HepG2 (cell line): ENCODE measurements around the gene CBFA2T2. TPM values are rescaled to one million over a fixed set of nuclear protein-coding genes. Genes with fewer than 3 reads are reported as not detected.
A peak's percentile ranks its signal among the peaks of the same experiment; 100 is the strongest.

Experiments used
- ATAD3A ChIP-seq: sonication (generic); formaldehyde crosslinking; IDR thresholded peaks from 2 replicates; pipeline ENCODE4 v1.4.0; 2020; ENCODE audit warnings: missing genetic modification reagents
- CREBL2 ChIP-seq: sonication (generic); formaldehyde crosslinking; IDR thresholded peaks from 2 replicates; pipeline ENCODE4 v1.8.1; 2023; ENCODE audit warnings: missing genetic modification reagents, mild to moderate bottlenecking, borderline replicate concordance
- FLYWCH1 ChIP-seq: sonication (generic); formaldehyde crosslinking; IDR thresholded peaks from 2 replicates; pipeline ENCODE4 v1.8.1; 2023; ENCODE audit warnings: mild to moderate bottlenecking, missing genetic modification reagents
- GATAD2A ChIP-seq: IDR thresholded peaks from 2 replicates; pipeline ENCODE4 v1.6.1; 2016
- HCFC1 ChIP-seq: fragments of 150-350 bp; IDR thresholded peaks from 2 replicates; pipeline ENCODE4 v1.6.1; 2014; ENCODE audit warnings: low read depth, low read length
- KDM3A ChIP-seq: IDR thresholded peaks from 2 replicates; pipeline ENCODE4 v1.6.1; 2018; ENCODE audit warnings: low read depth, missing compliant biosample characterization
- KDM4B ChIP-seq: sonication (generic); formaldehyde crosslinking; IDR thresholded peaks from 2 replicates; pipeline ENCODE4 v1.4.0; 2020; ENCODE audit warnings: missing genetic modification reagents
- KLF13 ChIP-seq: sonication (generic); formaldehyde crosslinking; IDR thresholded peaks from 2 replicates; pipeline ENCODE4 v1.4.0; 2020; ENCODE audit warnings: mild to moderate bottlenecking, missing genetic modification reagents
- NR2F6 ChIP-seq, 2 experiments: IDR thresholded peaks; 2 replicates each; pipeline ENCODE4 v1.6.1; 2016; ENCODE audit warnings: antibody characterized with exemption in 1 of 2, mild to moderate bottlenecking in 1 of 2
- PCBP1 ChIP-seq: fragments of 200-400 bp; formaldehyde crosslinking; IDR thresholded peaks from 2 replicates; pipeline ENCODE4 v1.6.1; 2017; ENCODE audit warnings: mild to moderate bottlenecking, low read depth, low read length, borderline replicate concordance
- POGZ ChIP-seq: sonication (generic); formaldehyde crosslinking; IDR thresholded peaks from 2 replicates; pipeline ENCODE4 v1.4.0; 2020; ENCODE audit warnings: mild to moderate bottlenecking, missing genetic modification reagents
- SP4 ChIP-seq: sonication (generic); formaldehyde crosslinking; IDR thresholded peaks from 2 replicates; pipeline ENCODE4 v1.8.1; 2023; ENCODE audit warnings: mild to moderate bottlenecking, missing genetic modification reagents
- TFAP4 ChIP-seq: sonication (generic); IDR thresholded peaks from 2 replicates; pipeline ENCODE4 v1.6.1; 2016; ENCODE audit warnings: low read depth, borderline replicate concordance
- TOE1 ChIP-seq: sonication (generic); formaldehyde crosslinking; IDR thresholded peaks from 2 replicates; pipeline ENCODE4 v1.4.0; 2020; ENCODE audit warnings: mild to moderate bottlenecking, missing genetic modification reagents
- TOPORS ChIP-seq: sonication (generic); formaldehyde crosslinking; IDR thresholded peaks from 2 replicates; pipeline ENCODE4 v1.8.0; 2023; ENCODE audit warnings: mild to moderate bottlenecking, missing genetic modification reagents
- TRIM22 ChIP-seq: fragments of 450-650 bp; IDR thresholded peaks from 2 replicates; pipeline ENCODE4 v1.6.1; 2017
- XRCC5 ChIP-seq: fragments of 200-400 bp; formaldehyde crosslinking; optimal IDR thresholded peaks from 2 replicates; pipeline ENCODE3; 2017; ENCODE audit warnings: mild to moderate bottlenecking, low read length
- ZNF274 ChIP-seq: sonication (generic); formaldehyde crosslinking; IDR thresholded peaks from 2 replicates; pipeline ENCODE4 v1.5.1; 2020; ENCODE audit warnings: mild to moderate bottlenecking, missing genetic modification reagents
- ZNF343 ChIP-seq: sonication (generic); formaldehyde crosslinking; IDR thresholded peaks from 2 replicates; pipeline ENCODE4 v1.4.0; 2020; ENCODE audit warnings: mild to moderate bottlenecking, missing genetic modification reagents
- ZNF350 ChIP-seq: sonication (generic); formaldehyde crosslinking; IDR thresholded peaks from 2 replicates; pipeline ENCODE4 v1.4.0; 2020; ENCODE audit warnings: mild to moderate bottlenecking, low read depth, missing genetic modification reagents, borderline replicate concordance
- ZNF547 ChIP-seq: sonication (generic); formaldehyde crosslinking; IDR thresholded peaks from 2 replicates; pipeline ENCODE4 v1.5.1; 2020; ENCODE audit warnings: mild to moderate bottlenecking, missing genetic modification reagents
- ZNF563 ChIP-seq: sonication (generic); formaldehyde crosslinking; IDR thresholded peaks from 2 replicates; pipeline ENCODE4 v1.8.0; 2022; ENCODE audit warnings: mild to moderate bottlenecking, moderate library complexity, missing genetic modification reagents
- ZNF589 ChIP-seq: sonication (generic); formaldehyde crosslinking; conservative IDR thresholded peaks from 2 replicates; pipeline ENCODE4 v1.8.0; 2022; ENCODE audit warnings: mild to moderate bottlenecking, moderate library complexity, missing genetic modification reagents
- ZNF605 ChIP-seq: sonication (generic); formaldehyde crosslinking; IDR thresholded peaks from 2 replicates; pipeline ENCODE4 v1.8.0; 2022; ENCODE audit warnings: mild to moderate bottlenecking, missing genetic modification reagents
- ZNF720 ChIP-seq: sonication (generic); formaldehyde crosslinking; IDR thresholded peaks from 2 replicates; pipeline ENCODE4 v1.4.0; 2020; ENCODE audit warnings: missing genetic modification reagents
- ZNF784 ChIP-seq: sonication (generic); formaldehyde crosslinking; IDR thresholded peaks from 2 replicates; pipeline ENCODE4 v1.5.1; 2020; ENCODE audit warnings: missing genetic modification reagents, mild to moderate bottlenecking, borderline replicate concordance
- ZSCAN31 ChIP-seq: sonication (generic); formaldehyde crosslinking; IDR thresholded peaks from 2 replicates; pipeline ENCODE4 v1.5.0; 2020; ENCODE audit warnings: low read depth, mild to moderate bottlenecking, missing genetic modification reagents
- polyA plus RNA-seq, 8 experiments: library from polyadenylated mRNA; depleted of rRNA in 3 of 8; stranded (reverse) in 7 of 8; unstranded in 1 of 8; fragments of >200 nt; fragmentation: Illumina TruSeq in 4 of 8; extraction: Trizol in 4 of 8; gene quantifications; 2 replicates each; pipeline versions ENCODE4 v1.2.1 to v1.2.3, GENCODE V29; 2011 to 2016; ENCODE audit warnings: low read depth in 4 of 8, missing spikeins in 1 of 8, mixed read lengths in 1 of 8; ENCODE audit not compliant: insufficient read depth in 1 of 8
- total RNA-seq, 5 experiments: library from RNA; depleted of rRNA; stranded (reverse); fragments of >200 nt; fragmentation: Illumina TruSeq; extraction: Trizol; gene quantifications; 2 replicates each; pipeline ENCODE4 v1.2.3, GENCODE V29; 2016; ENCODE audit warnings: low read depth in 1 of 5
- TF ChIP-seq, protein P1 (sequence below): sonication (generic); formaldehyde crosslinking; IDR thresholded peaks from 2 replicates; pipeline ENCODE4 v1.4.0; 2020; ENCODE audit warnings: missing genetic modification reagents, low read depth, mild to moderate bottlenecking, borderline replicate concordance

Gene CBFA2T2
- total and polyA plus RNA-seq, 2 of the 13 experiments (the other 11 are each of a cell fraction or from before 2014, with no cell fraction given) = 6.3 to 21.2 TPM

GRCh38 chr20:33672426-33673113 is 182.7 kb downstream of the CBFA2T2 start (continued):
- TF ChIP-seq ZNF589 (CRISPR knock-in tag) = no peak
- TF ChIP-seq XRCC5 = peak; percentile 5
- TF ChIP-seq, protein P1, sequence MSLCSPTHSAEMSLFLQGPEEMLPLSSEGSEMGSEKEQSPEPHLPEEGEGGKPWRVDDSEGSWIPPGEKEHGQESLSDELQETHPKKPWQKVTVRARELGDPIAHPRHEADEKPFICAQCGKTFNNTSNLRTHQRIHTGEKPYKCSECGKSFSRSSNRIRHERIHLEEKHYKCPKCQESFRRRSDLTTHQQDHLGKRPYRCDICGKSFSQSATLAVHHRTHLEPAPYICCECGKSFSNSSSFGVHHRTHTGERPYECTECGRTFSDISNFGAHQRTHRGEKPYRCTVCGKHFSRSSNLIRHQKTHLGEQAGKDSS = peak; percentile 32; the same call in 1 of the 2 replicates
- peak; percentile 78; the same call in 1 of the 2 replicates for TF ChIP-seq TFAP4
- TF ChIP-seq KLF13 (CRISPR knock-in tag) = no peak
- TF ChIP-seq ZNF547 (CRISPR knock-in tag) = 0 out of 2 replicates have a peak, but pooled peaks have one; percentile 72
- TF ChIP-seq ATAD3A (CRISPR knock-in tag) = 0 out of 2 replicates have a peak, but pooled peaks have one; percentile 38
- 0 out of 2 replicates have a peak, but pooled peaks have one; percentile 36 for TF ChIP-seq ZNF563 (CRISPR knock-in tag)
- TF ChIP-seq TOPORS (CRISPR knock-in tag) = no peak
- 0 out of 2 replicates have a peak, but pooled peaks have one; percentile 55 for TF ChIP-seq CREBL2 (CRISPR knock-in tag)
- no peak for TF ChIP-seq FLYWCH1 (CRISPR knock-in tag)
- TF ChIP-seq ZNF350 (CRISPR knock-in tag) = peak; percentile 59; the same call in 1 of the 2 replicates
- peak; percentile 72; the same call in 1 of the 2 replicates for TF ChIP-seq KDM3A (CRISPR knock-in tag)
- TF ChIP-seq ZNF720 = no peak
- peak; percentile 64; the same call in 1 of the 2 replicates for TF ChIP-seq ZNF274 (CRISPR knock-in tag)
- TF ChIP-seq ZNF343 = 0 out of 2 replicates have a peak, but pooled peaks have one; percentile 3
- no peak for TF ChIP-seq KDM4B (CRISPR knock-in tag)
- no peak for TF ChIP-seq ZNF784 (CRISPR knock-in tag)
- peak; percentile 75; the same call in 1 of the 2 replicates for TF ChIP-seq PCBP1
- no peak for TF ChIP-seq NR2F6 (IDR thresholded peaks at IDR 0.05)
- TF ChIP-seq NR2F6 (CRISPR knock-in tag; IDR thresholded peaks at IDR 0.05) = no peak
- TF ChIP-seq HCFC1 = 0 out of 2 replicates have a peak, but pooled peaks have one; percentile 11
- TF ChIP-seq TRIM22 = no peak
- TF ChIP-seq ZSCAN31 (CRISPR knock-in tag) = peak; percentile 27; the same call in 1 of the 2 replicates
- TF ChIP-seq SP4 (CRISPR knock-in tag) = 0 out of 2 replicates have a peak, but pooled peaks have one; percentile 48
- no peak for TF ChIP-seq TOE1 (CRISPR knock-in tag)
- TF ChIP-seq ZNF605 (CRISPR knock-in tag) = no peak
- peak; percentile 26; the same call in 1 of the 2 replicates for TF ChIP-seq GATAD2A (CRISPR knock-in tag)
- TF ChIP-seq POGZ = 0 out of 2 replicates have a peak, but pooled peaks have one; percentile 19
